K562 (cell line): ENCODE results near the gene RGMB.

Experiments used
- CHD7 ChIP-seq: fragments of 200-600 bp; sonication (generic); IDR thresholded peaks from one replicate; pipeline ENCODE4 v1.6.1; 2012; ENCODE audit warnings: mild to moderate bottlenecking, low read depth, low read length, inconsistent platforms
- GABPB1 ChIP-seq: sonication (generic); formaldehyde crosslinking; IDR thresholded peaks from 2 replicates; pipeline ENCODE4 v1.8.0; 2022; ENCODE audit warnings: mild to moderate bottlenecking, missing genetic modification reagents
- HDGF ChIP-seq: fragments of 450-650 bp; IDR thresholded peaks from 2 replicates; pipeline ENCODE4 v1.6.1; 2016
- MXI1 ChIP-seq: IDR thresholded peaks from 2 replicates; pipeline ENCODE4 v1.6.1; 2011; ENCODE audit warnings: low read depth, mild to moderate bottlenecking, improper control_type of control experiment, low read length
- SRF ChIP-seq, 2 experiments: fragments of 250-450, 450-650 bp in 1 of 2; sonication (Bioruptor Pico) in 1 of 2; sonication (generic) in 1 of 2; formaldehyde crosslinking; IDR thresholded peaks; 2 replicates each; pipeline versions ENCODE4 v1.5.0 to v1.5.1; 2020 to 2022; ENCODE audit warnings: mild to moderate bottlenecking in 1 of 2, missing genetic modification reagents in 1 of 2
- YY1 ChIP-seq, 3 experiments: IDR thresholded peaks; 2 replicates each; pipeline ENCODE4 v1.6.1; 2011; ENCODE audit warnings: low read length in 2 of 3, mild to moderate bottlenecking in 2 of 3, moderate library complexity in 2 of 3, borderline replicate concordance in 1 of 3, control low read depth in 1 of 3, low read depth in 1 of 3; ENCODE audit not compliant: insufficient read depth in 3 of 3, insufficient replicate concordance in 2 of 3, control insufficient read depth in 1 of 3, insufficient read length in 1 of 3; ENCODE audit errors: extremely low read depth in 1 of 3
- ZNF76 ChIP-seq: fragments of 250-450 bp; sonication (Bioruptor Pico); IDR thresholded peaks from 2 replicates; pipeline ENCODE4 v1.4.0; 2020; ENCODE audit warnings: mild to moderate bottlenecking, moderate library complexity, borderline replicate concordance

GRCh38 chr5:98742396-98743073 lies 30.9 kb upstream of the RGMB start:
- TF ChIP-seq SRF (CRISPR knock-in tag; IDR thresholded peaks at IDR 0.05): no peak
- TF ChIP-seq YY1 (IDR thresholded peaks at IDR 0.05; ENCODE audit: borderline replicate concordance in 1 of 3, control insufficient read depth in 1 of 3, extremely low read depth in 1 of 3, insufficient read depth in 3 of 3, insufficient read length in 1 of 3, insufficient replicate concordance in 2 of 3, low read depth in 1 of 3, low read length in 2 of 3): no peak
- TF ChIP-seq GABPB1: no peak
- no peak for TF ChIP-seq HDGF
- no peak for TF ChIP-seq ZNF76 (CRISPR knock-in tag)
- TF ChIP-seq MXI1: no peak
- TF ChIP-seq CHD7: no peak
